NCI-H146 treated with DMSO at 0.1 percent for 48 hours (cell line): ENCODE measurements around the gene LHPP.
A peak's percentile ranks its signal among the peaks of the same experiment; 100 is the strongest.
"Not testable (repeated sequence)": the region's sequence is repeated elsewhere in the genome, so short reads cannot be mapped to it uniquely, and the experiment has no call there.

ENCODE experiments used
- DNase-seq: peaks from one replicate; lab custom pipeline; 2025; ENCODE audit not compliant: unreplicated experiment; lab: John Stamatoyannopoulos, UW

Gene LHPP, protein sequence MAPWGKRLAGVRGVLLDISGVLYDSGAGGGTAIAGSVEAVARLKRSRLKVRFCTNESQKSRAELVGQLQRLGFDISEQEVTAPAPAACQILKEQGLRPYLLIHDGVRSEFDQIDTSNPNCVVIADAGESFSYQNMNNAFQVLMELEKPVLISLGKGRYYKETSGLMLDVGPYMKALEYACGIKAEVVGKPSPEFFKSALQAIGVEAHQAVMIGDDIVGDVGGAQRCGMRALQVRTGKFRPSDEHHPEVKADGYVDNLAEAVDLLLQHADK

DNA sequence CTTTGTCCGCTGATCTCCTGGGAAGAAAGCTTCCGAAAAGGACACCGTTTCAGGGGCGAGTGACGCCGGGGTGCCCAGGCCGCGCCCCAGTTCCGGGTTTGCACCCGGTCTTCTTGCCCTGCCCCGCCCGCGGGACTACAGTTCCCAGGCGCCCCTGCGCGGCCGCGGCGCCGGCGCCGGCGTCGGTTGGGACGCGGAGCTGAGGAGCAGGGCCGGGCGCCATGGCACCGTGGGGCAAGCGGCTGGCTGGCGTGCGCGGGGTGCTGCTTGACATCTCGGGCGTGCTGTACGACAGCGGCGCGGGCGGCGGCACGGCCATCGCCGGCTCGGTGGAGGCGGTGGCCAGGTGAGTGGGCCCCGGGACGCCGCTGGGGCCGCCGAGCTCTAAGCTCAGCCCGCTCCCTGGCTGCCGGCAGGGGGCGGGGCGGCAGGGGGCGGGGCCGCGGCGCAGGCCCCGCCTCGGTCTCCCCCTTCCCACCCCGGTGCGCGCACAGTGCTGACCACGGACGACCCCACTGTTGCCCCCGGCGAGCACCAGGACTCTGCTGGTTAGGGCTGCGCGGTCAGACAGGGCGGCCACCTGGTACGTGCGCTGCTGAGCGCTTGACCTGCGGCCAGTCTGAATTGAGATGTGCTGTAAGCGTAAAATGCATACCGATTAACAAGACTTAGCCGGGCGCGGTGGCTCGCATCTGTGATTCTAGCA lies at the start of gene LHPP:
TSS of gene LHPP (plus strand) at position 182 of the 706 bp plus-strand sequence. CDS start at position 222, 40 bp downstream.
- peak; percentile 74 for DNase-seq

DNA sequence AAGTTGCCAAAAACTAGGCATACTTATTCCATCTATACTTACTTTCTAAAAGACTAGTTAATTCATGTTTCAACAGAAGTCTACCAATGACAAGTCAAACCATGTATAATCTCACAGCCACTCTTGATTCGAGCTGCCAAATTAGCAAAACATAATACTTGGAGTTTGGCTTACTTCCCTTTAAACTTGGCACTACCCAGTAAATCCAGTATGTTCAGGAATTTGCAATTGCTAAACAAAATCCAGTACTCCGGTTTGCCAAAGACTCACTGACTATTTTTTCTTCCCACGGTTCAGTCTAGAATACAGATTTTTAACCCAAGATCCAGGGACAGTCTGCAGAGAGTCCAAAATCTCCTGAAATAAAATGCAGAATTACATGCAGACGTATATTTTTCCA lies 47.5 kb upstream of the LHPP start:
- DNase-seq: no peak

DNA sequence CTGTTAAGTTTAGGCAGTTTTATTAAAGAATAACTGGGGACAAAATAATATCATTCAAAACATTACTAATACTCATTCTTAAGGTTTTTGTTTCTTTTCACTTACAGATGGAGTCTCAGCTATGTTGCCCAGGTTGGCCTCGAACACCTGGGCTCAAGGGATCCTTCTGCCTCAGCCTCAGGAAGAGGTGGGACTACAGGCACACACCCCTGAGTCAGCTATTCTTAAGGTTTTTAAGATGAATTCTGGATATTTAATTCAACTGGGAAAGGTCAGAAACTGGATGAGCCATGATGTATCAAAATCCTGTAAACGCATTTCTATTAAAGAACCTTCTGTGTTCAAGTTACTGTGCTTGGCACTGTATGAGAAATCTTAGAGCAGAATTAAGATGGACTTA lies 46.4 kb upstream of the LHPP start:
- DNase-seq: no peak

DNA sequence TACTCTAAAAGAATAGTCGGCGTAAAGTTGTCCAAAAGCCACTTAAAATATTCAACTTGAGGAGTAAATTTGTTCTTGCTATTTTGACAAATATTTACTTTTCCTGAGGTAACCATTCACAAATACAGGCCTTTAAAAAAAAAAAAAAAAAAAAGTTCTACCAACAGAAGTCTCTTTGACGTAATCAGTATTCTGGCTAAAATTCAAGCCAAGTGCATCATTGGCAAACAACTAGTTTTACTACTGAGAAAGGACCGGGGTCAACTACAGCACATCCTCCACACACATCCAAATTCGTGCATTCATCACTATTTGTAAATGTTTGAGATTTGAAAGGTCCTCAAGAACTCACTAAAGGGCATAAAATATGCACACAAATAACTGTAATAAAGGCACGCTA lies 44.9 kb upstream of the LHPP start:
- no peak for DNase-seq

GRCh38 chr10:124417895-124418725 lies 43.5 kb upstream of the LHPP start:
- DNase-seq: peak; percentile 38

GRCh38 chr10:124418726-124419501 lies 42.7 kb upstream of the LHPP start, which contains the start of gene OAT:
TSS of gene OAT (minus strand) at chr10:124418923. CDS start at chr10:124412171, 6,752 bp downstream.
- peak; percentile 93 for DNase-seq

DNA sequence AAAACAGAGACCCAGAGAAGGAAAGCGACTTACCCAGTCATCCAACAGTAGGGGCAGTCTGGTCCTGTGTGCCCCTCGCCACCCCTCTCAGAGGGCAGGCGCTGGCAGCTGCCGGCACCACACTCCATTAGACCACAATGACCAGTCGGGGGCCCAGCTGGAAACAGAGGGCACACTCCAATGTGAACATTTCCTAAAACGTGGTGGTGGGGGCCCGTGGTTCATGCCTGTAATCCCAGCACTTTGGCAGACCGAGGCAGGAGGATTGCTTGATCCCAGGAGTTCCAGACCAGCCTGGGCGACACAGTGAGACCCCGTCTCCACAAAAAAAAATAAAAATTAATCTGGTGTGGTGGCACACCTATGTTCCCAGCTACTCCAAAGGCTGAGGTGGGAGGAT lies 42.0 kb upstream of the LHPP start:
- DNase-seq: no peak

DNA sequence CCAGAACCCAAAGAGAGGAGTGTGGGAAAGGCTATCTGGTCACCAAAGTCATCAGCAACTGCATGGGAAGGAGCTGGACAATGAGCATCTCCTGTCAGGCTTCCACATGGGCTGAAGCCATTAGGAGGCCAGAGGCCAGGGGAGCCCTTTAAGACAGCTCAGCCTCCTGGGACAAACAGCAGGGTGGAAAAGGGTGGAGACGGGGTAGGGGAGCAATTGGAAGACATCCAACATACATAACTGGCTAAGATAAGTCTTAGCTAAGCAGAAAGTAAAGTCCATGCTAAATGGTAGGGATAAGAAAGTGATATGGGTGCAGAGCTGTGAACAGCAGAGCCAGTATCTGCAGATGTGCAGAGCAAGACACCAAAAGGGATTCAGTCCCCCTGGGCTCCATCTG lies 41.4 kb upstream of the LHPP start:
- DNase-seq: no peak

DNA sequence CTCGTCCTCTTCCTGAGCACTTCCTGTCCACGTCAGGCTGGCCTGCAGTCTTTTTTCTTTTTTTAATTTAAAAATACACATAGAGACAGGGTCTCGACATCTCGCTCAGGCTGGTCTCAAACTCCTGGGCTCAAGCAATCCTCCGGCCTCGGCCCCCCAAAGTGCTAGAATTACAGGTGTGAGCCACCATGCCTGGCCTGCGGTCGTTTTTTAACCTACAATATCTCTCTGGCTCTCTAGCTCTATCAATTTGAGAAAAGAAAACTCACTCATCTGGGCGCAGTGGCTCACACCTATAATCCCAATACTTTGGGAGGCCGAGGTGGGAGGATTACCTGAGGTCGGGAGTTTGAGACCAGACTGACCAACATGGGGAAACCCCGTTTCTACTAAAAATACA lies 38.9 kb upstream of the LHPP start:
- no peak for DNase-seq

DNA sequence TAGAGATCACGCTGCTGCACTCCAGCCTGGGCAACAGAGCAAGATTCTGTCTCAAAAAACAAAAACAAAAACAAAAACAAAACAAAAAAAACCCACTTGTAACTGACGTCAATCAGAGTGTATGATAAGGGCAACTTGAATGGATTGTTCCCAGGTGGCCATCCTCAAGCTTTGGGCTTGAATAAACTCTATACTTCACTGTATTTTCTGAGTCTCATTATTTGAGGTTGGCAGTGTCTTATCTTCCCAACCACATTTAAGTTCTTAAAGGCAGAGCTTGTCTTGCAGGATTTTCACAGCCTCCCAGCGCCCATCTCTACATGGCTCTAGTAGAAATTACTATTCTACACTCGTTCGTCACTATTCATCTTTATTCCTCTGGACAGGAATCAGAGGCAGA lies 37.8 kb upstream of the LHPP start:
- no peak for DNase-seq

GRCh38 chr10:124425227-124425962 lies 36.2 kb upstream of the LHPP start:
- DNase-seq: no peak

DNA sequence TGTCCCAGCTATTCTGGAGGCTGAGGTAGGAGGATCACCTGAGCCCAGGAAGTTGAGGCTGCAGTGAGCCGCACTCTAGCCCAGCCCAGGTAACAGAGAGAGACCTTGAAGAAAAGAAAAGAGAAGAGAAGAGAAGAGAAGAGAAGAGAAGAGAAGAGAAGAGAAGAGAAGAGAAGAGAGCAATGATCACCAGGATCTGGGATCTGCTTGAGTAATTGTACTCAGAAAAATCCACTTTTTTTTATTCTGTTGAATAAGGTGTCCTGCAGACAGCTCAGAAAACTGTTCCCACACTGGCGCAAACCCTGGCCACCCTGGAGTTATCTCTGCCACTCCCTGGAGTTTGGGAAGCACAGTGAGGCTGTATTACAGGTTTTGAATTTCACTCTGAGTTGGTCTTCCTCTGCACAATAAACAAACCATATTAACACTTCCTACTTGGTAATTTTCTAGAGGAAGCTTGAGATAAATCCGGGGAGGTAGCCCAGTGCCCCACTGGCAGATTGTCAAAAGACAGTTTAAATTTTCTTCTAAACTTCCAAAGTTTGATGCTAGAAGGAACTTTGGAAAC lies 33.3 kb upstream of the LHPP start:
- no peak for DNase-seq

DNA sequence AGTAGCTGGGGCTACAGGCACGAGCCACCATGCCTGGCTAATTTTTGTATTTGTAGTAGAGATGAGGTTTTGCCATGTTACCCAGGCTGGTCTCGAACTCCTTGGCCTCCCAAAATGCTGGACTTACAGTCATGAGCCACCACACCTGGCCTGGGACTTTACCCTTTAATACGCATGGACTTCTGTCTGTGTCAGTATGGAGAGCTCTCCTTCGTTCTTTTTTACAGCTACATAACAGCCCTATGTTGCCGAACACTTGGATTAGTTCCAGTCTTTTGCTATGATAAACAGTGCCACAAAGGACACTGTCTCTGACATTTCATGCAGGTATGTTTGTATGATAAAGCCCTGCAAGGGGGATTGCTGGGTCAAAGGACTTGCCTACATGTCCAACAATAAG lies 32.0 kb upstream of the LHPP start:
- no peak for DNase-seq

- DNase-seq: no peak
These were observed 31.5 kb upstream of the LHPP start for GRCh38 chr10:124430077-124430476.

GRCh38 chr10:124433461-124433860 lies 28.2 kb upstream of the LHPP start:
- no peak for DNase-seq

- DNase-seq: not testable (repeated sequence)
These were observed 25.9 kb upstream of the LHPP start for GRCh38 chr10:124435683-124436082.

DNA sequence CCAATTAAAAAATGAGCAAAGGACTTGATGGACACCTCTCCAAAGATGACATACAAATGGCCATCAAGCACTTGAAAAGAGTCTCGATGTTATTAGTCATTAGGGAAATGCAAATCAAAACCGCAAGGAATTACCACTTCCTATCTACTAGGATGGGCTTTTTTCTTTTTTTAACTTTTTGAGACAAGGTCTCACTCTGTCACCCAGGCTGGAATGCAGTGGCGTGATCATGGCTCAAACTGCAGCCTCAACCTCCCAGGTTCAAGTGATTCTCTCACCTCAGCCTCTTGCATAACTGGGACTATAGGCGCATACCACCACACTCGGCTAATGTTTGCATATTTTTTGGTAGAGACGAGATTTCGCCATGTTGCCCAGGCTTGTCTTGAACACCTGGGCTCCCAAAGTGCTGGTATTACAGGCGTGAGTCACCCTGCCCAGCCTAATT lies 25.4 kb upstream of the LHPP start:
- DNase-seq: no peak

DNA sequence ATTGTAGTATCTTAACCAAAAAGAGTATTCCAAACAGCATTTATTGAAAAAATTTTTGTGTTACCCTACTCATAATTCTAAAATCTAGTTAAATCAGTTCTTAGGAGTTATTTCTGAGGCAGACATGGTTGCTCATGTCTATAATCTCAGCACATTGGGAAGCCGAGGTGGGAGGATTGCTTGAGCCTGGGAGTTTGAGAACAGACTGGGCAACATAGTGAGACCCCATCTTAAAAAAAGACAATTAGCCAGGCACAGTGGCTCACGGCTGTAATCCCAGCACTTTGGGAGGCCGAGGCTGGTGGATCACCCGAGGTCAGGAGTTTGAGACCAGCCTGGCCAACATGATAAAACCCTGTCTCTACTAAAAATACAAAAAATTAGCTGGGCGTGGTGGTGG lies 19.9 kb upstream of the LHPP start:
- DNase-seq: not testable (repeated sequence)

- DNase-seq: no peak
These were observed 14.5 kb upstream of the LHPP start for GRCh38 chr10:124446830-124447750.
